ENCODE results near the gene SP1. TPM values are rescaled to one million over a fixed set of nuclear protein-coding genes. Genes with fewer than 3 reads are reported as not detected.

Gene SP1
- total and polyA plus RNA-seq, 2 donors (not counting 1 experiment from before 2014, with no cell fraction given): 26.0 to 129 TPM

GRCh38 chr12:53464685-53465418 lies 84.9 kb downstream of the SP1 start:
- Histone ChIP-seq H3K4me1 (ENCODE audit: control insufficient read depth in 2 of 2, insufficient read depth in 2 of 2, low read length in 2 of 2) (no peaks in the 10 kb centered on the region), H3K9me3 (ENCODE audit: control extremely low read depth in 1 of 3, control insufficient read depth in 2 of 3, insufficient read depth in 1 of 3, low read length in 2 of 3) (no peaks in the 10 kb centered on the region), H4K20me1 (ENCODE audit: control insufficient read depth, insufficient read depth, low read length, poor library complexity, severe bottlenecking) (peaks cover 96% of the 10 kb centered on the region), H3K27ac (ENCODE audit: low read length in 2 of 2) (no peak overlapping the region), H3K4me3 (ENCODE audit: control extremely low read depth in 1 of 5, extremely low read depth in 1 of 5, insufficient read depth in 1 of 5, low read depth in 2 of 5, low read length in 4 of 5) (no peak overlapping the region), H3K9ac (ENCODE audit: low read length) (no peak overlapping the region), H2AFZ (ENCODE audit: insufficient read depth, low read depth, low read length, poor library complexity, severe bottlenecking) (no peak overlapping the region), H3K79me2 (ENCODE audit: control insufficient read depth, insufficient read depth, low read length) (peaks cover 87% of the 10 kb centered on the region), H3K27me3 (replicated peaks in 1 of 4; ENCODE audit: control extremely low read depth in 1 of 4, control insufficient read depth in 3 of 4, insufficient read depth in 4 of 4, low read length in 3 of 4) (no peaks in the 10 kb centered on the region), H3K36me3 (replicated peaks in 1 of 2; ENCODE audit: control extremely low read depth in 1 of 2, control insufficient read depth in 1 of 2, extremely low read depth in 1 of 2, insufficient read depth in 2 of 2, low read length in 1 of 2) (peaks cover 16 to 100% of the 10 kb centered on the region in 2 experiments), H3K4me2 (replicated peaks; ENCODE audit: low read depth, low read length, poor library complexity, severe bottlenecking) (no peak overlapping the region)
- WGBS (ENCODE audit: insufficient coverage): 98% methylated on average over 5 of the region's 11 CpGs
- Mint-ChIP-seq H3K27me3 (no peaks in the 10 kb centered on the region), H3K4me3 (no peak overlapping the region), H3K27ac (no peak overlapping the region), H3K9me3 (ENCODE audit: insufficient read depth) (no peaks in the 10 kb centered on the region), H3K4me1 (peaks cover 5% of the 10 kb centered on the region)
- TF ChIP-seq, protein P1, sequence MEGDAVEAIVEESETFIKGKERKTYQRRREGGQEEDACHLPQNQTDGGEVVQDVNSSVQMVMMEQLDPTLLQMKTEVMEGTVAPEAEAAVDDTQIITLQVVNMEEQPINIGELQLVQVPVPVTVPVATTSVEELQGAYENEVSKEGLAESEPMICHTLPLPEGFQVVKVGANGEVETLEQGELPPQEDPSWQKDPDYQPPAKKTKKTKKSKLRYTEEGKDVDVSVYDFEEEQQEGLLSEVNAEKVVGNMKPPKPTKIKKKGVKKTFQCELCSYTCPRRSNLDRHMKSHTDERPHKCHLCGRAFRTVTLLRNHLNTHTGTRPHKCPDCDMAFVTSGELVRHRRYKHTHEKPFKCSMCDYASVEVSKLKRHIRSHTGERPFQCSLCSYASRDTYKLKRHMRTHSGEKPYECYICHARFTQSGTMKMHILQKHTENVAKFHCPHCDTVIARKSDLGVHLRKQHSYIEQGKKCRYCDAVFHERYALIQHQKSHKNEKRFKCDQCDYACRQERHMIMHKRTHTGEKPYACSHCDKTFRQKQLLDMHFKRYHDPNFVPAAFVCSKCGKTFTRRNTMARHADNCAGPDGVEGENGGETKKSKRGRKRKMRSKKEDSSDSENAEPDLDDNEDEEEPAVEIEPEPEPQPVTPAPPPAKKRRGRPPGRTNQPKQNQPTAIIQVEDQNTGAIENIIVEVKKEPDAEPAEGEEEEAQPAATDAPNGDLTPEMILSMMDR (IDR thresholded peaks at IDR 0.05): no peak
- no peak for TF ChIP-seq EZH2 (IDR thresholded peaks at IDR 0.05; ENCODE audit: borderline replicate concordance, insufficient read depth, low read depth, low read length, poor library complexity, severe bottlenecking)
- intact Hi-C loops (cut with micrococcal nuclease): no loop called here
- no peak for DNase-seq
- ChIA-PET POLR2A (interaction anchor here (1.0 kb wide), 1 partner anchor 85 kb away, joined by 5 read pairs; the partner anchor contains the start of gene SP1), CTCF (interaction anchor here (0.5 to 1.6 kb wide), 3 partner anchors 11 to 315 kb away, joined by 3 to 6 read pairs (median 5); no protein-coding TSS in a partner anchor)
- ATAC-seq (ENCODE audit: low read depth): no peak

- no peak overlapping the region for H3K27ac ChIP-seq (ENCODE audit: low read length in 2 of 2)
- Mint-ChIP-seq H3K4me1 (peaks cover 4% of the 10 kb centered on the region), H3K27ac (no peak overlapping the region), H3K27me3 (no peaks in the 10 kb centered on the region), H3K9me3 (ENCODE audit: insufficient read depth) (no peaks in the 10 kb centered on the region), H3K4me3 (no peak overlapping the region)
- WGBS (ENCODE audit: insufficient coverage): no CpG with 5 or more reads among the region's 2 CpGs
- H3K4me3 ChIP-seq (ENCODE audit: control extremely low read depth in 1 of 5, extremely low read depth in 1 of 5, insufficient read depth in 1 of 5, low read depth in 2 of 5, low read length in 4 of 5): no peak overlapping the region
- intact Hi-C loops (cut with micrococcal nuclease): no loop called here
- no peak overlapping the region for H2AFZ ChIP-seq (ENCODE audit: insufficient read depth, low read depth, low read length, poor library complexity, severe bottlenecking)
- no peak for ATAC-seq (ENCODE audit: low read depth)
- H3K27me3 ChIP-seq (replicated peaks in 1 of 4; ENCODE audit: control extremely low read depth in 1 of 4, control insufficient read depth in 3 of 4, insufficient read depth in 4 of 4, low read length in 3 of 4): no peaks in the 10 kb centered on the region
- no peaks in the 10 kb centered on the region for H3K4me1 ChIP-seq (ENCODE audit: control insufficient read depth in 2 of 2, insufficient read depth in 2 of 2, low read length in 2 of 2)
- H3K9me3 ChIP-seq (ENCODE audit: control extremely low read depth in 1 of 3, control insufficient read depth in 2 of 3, insufficient read depth in 1 of 3, low read length in 2 of 3): no peaks in the 10 kb centered on the region
- no peak for DNase-seq
- peaks cover 90% of the 10 kb centered on the region for H4K20me1 ChIP-seq (ENCODE audit: control insufficient read depth, insufficient read depth, low read length, poor library complexity, severe bottlenecking)
- TF ChIP-seq, protein P1 (IDR thresholded peaks at IDR 0.05): no peak
- no peak overlapping the region for H3K9ac ChIP-seq (ENCODE audit: low read length)
- peaks cover 16 to 100% of the 10 kb centered on the region in 2 experiments for H3K36me3 ChIP-seq (replicated peaks in 1 of 2; ENCODE audit: control extremely low read depth in 1 of 2, control insufficient read depth in 1 of 2, extremely low read depth in 1 of 2, insufficient read depth in 2 of 2, low read length in 1 of 2)
- H3K79me2 ChIP-seq (ENCODE audit: control insufficient read depth, insufficient read depth, low read length): peaks cover 86% of the 10 kb centered on the region
- POLR2A ChIA-PET: no interaction called here
- CTCF ChIA-PET: interaction anchor here (1.1 to 1.6 kb wide), 2 partner anchors 14 to 43 kb away, joined by 4 to 5 read pairs; no protein-coding TSS in a partner anchor
- no peak overlapping the region for H3K4me2 ChIP-seq (replicated peaks; ENCODE audit: low read depth, low read length, poor library complexity, severe bottlenecking)
These were observed 85.7 kb downstream of the SP1 start for GRCh38 chr12:53465679-53466078.
